HL-60 (cell line): Measurements from ENCODE around the gene PDE4A.
"Not testable (repeated sequence)": the region's sequence is repeated elsewhere in the genome, so short reads cannot be mapped to it uniquely, and the experiment has no call there.

Experiments used
- DNase-seq, 2 experiments: peaks; one replicate each; pipeline ENCODE4 v3.0.0-alpha.2; 2010 to 2020; ENCODE audit warnings: low read depth in 1 of 2, low spot score in 1 of 2
- H3K27ac ChIP-seq: fragments of 250-450 bp; sonication (Bioruptor Pico); replicated peaks from 2 replicates; pipeline ENCODE4 v1.5.1; 2020; ENCODE audit warnings: mild to moderate bottlenecking, moderate library complexity
- H3K27me3 ChIP-seq: fragments of 250-450 bp; sonication (Bioruptor Pico); 2 replicates; pipeline ENCODE4 v1.5.1; 2021; ENCODE audit warnings: mild to moderate bottlenecking, moderate library complexity; ENCODE audit not compliant: insufficient read depth, poor library complexity, severe bottlenecking
- H3K4me3 ChIP-seq: replicated peaks from 2 replicates; pipeline ENCODE4 v1.5.1; 2011; ENCODE audit warnings: mild to moderate bottlenecking, control low read depth, low read length; ENCODE audit not compliant: insufficient read depth
- GABPA ChIP-seq: IDR thresholded peaks from 2 replicates; pipeline ENCODE4 v1.6.1; 2012; ENCODE audit warnings: low read depth
- POLR2AphosphoS5 ChIP-seq: IDR thresholded peaks from 2 replicates; pipeline ENCODE4 v1.6.1; 2012; ENCODE audit warnings: low read depth
- SPI1 ChIP-seq: IDR thresholded peaks from 2 replicates; pipeline ENCODE4 v1.6.1; 2012; ENCODE audit warnings: low read depth, mild to moderate bottlenecking, borderline replicate concordance
- TF ChIP-seq, protein P1 (sequence below): IDR thresholded peaks from 2 replicates; pipeline ENCODE4 v1.6.1; 2012; ENCODE audit warnings: low read depth; ENCODE audit not compliant: insufficient replicate concordance
- TF ChIP-seq, protein P2 (sequence below): IDR thresholded peaks from one replicate; pipeline ENCODE4 v1.5.1; 2011; ENCODE audit warnings: low read length, control low read depth, inconsistent platforms; ENCODE audit not compliant: insufficient read depth

Gene PDE4A

DNA sequence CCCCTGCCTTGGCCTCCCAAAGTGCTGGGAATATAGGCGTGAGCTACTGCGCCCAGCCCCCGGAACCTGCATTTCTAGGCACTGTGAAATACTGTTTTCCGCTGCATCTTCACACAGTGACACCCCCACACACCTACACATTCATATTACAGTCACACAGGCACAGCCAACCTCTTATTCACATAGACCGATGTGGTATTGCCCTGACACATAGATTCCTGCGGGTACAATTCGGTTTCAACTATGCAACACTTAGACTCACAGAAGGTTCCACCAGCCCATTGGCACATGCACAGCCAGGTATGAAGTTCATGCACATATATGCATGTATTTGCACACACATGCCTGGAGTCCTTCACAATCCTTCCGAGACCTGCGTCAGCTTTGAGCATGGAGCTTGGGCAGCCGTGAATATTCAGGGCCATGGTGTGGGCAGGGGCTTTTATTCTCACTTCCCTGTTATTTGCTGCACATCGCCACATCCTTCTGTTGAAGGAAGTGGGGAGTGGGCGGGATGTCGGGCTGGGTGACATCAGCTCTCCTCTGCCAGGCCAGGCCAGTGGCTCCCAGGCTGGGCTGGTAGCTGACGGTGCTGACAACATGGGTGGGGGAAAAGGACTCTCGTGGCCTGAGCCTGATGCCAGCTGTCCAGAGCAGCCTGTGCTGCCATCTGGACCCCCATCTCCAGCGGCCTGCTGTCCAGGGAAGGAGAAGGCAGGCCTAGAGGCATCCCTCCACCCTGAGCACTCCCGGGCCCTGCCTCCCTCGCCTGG, 11.6 kb upstream of the PDE4A start:
- peak in 1 of 2 experiments; percentile 55 for DNase-seq
- Histone ChIP-seq H3K4me3 (no peak overlapping the region), H3K27me3 (peaks cover 15% of the 10 kb centered on the region), H3K27ac (no peak overlapping the region)
- TF ChIP-seq, protein P1, sequence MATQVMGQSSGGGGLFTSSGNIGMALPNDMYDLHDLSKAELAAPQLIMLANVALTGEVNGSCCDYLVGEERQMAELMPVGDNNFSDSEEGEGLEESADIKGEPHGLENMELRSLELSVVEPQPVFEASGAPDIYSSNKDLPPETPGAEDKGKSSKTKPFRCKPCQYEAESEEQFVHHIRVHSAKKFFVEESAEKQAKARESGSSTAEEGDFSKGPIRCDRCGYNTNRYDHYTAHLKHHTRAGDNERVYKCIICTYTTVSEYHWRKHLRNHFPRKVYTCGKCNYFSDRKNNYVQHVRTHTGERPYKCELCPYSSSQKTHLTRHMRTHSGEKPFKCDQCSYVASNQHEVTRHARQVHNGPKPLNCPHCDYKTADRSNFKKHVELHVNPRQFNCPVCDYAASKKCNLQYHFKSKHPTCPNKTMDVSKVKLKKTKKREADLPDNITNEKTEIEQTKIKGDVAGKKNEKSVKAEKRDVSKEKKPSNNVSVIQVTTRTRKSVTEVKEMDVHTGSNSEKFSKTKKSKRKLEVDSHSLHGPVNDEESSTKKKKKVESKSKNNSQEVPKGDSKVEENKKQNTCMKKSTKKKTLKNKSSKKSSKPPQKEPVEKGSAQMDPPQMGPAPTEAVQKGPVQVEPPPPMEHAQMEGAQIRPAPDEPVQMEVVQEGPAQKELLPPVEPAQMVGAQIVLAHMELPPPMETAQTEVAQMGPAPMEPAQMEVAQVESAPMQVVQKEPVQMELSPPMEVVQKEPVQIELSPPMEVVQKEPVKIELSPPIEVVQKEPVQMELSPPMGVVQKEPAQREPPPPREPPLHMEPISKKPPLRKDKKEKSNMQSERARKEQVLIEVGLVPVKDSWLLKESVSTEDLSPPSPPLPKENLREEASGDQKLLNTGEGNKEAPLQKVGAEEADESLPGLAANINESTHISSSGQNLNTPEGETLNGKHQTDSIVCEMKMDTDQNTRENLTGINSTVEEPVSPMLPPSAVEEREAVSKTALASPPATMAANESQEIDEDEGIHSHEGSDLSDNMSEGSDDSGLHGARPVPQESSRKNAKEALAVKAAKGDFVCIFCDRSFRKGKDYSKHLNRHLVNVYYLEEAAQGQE: no peak
- TF ChIP-seq, protein P2, sequence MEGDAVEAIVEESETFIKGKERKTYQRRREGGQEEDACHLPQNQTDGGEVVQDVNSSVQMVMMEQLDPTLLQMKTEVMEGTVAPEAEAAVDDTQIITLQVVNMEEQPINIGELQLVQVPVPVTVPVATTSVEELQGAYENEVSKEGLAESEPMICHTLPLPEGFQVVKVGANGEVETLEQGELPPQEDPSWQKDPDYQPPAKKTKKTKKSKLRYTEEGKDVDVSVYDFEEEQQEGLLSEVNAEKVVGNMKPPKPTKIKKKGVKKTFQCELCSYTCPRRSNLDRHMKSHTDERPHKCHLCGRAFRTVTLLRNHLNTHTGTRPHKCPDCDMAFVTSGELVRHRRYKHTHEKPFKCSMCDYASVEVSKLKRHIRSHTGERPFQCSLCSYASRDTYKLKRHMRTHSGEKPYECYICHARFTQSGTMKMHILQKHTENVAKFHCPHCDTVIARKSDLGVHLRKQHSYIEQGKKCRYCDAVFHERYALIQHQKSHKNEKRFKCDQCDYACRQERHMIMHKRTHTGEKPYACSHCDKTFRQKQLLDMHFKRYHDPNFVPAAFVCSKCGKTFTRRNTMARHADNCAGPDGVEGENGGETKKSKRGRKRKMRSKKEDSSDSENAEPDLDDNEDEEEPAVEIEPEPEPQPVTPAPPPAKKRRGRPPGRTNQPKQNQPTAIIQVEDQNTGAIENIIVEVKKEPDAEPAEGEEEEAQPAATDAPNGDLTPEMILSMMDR: no peak
- TF ChIP-seq GABPA: no peak
- TF ChIP-seq POLR2AphosphoS5: no peak
- TF ChIP-seq SPI1: peak; percentile 30; the same call in 1 of the 2 replicates

DNA sequence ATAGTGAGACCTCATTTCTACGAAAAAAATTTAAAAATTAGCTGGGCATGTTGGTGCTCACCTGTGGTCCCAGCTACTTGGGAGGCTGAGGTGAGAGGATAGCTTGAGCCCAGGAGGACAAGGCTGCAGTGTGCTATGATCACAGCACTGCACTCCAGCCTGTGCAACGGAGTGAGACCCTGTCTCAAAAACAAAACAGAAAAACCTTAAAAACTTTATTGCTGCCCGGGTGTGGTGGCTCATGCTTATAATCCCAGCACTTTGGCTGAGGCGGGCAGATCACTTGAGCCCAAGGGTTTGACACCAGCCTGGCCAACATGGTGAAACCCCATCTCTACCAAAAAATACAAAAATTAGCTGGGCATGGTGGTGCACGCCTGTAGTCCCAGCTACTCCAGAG, 9.1 kb upstream of the PDE4A start:
- not testable (repeated sequence) for DNase-seq, H3K27me3 ChIP-seq, H3K27ac ChIP-seq, H3K4me3 ChIP-seq

DNA sequence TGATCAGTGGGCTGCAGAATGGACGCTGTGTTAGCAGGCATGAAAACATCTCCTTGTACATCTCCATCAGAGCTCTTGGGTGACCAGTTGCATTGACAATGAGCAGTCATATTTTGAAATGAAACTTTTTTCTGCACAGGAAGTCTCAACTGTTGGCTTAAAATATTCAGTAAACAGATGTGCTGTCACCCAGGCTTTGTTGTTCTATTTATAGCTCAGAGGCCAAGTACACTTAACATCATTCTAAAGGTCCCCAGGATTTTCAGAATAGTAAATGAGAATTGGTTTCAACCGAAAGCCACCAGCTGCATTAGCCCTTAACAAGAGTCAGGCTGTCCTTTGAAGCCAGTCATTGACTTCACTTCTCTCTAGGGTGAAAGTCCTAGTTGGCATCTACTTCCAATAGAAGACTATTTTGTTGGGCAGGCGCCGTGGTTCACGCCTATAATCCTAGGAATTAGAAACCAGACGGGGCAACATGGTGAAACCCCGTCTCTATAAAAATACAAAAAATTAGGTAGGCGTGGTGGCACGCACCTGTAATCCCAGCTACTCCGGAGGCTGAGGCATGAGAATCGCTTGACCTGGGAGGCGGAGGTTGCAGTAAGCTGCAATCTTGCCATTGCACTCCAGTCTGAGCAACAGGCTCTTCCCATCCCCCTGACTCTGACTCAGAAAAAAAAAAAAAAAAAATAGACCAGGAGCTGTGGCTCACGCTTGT, 7.9 kb upstream of the PDE4A start:
- no peak for DNase-seq
- Histone ChIP-seq H3K27me3 (peaks cover 3% of the 10 kb centered on the region), H3K27ac (no peak overlapping the region), H3K4me3 (no peak overlapping the region)
- TF ChIP-seq, protein P2: no peak
- TF ChIP-seq GABPA (no peak), POLR2AphosphoS5 (no peak), SPI1 (no peak)
- TF ChIP-seq, protein P1: no peak

DNA sequence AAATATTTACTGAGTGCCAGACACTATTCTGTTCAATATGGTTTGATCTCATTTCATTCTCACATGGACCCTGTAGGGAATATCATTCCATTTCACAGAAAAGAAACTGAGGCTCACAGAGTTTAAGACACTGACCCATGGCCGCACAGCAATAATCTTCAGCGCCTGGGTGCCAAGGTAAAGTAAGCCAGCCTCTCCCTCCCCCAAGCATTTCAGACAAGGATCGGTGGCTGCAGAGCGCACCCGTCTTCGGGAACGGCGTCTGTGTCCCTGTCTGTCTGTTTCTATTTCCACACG, 4.3 kb upstream of the PDE4A start:
- peak overlapping the region; percentile 60 for H3K4me3 ChIP-seq
- H3K27me3 ChIP-seq: peaks cover 33% of the 10 kb centered on the region
- DNase-seq: no peak
- H3K27ac ChIP-seq: peak overlapping the region; percentile 26; the same call in 1 of the 2 replicates
- no peak for TF ChIP-seq SPI1
- no peak for TF ChIP-seq GABPA
- TF ChIP-seq, protein P2: no peak
- TF ChIP-seq POLR2AphosphoS5: no peak
- TF ChIP-seq, protein P1: no peak
